ENCODE results near the gene CRYGB.
"Not testable (repeated sequence)": the region's sequence is repeated elsewhere in the genome, so short reads cannot be mapped to it uniquely, and the experiment has no call there.

CRYGB gene

DNA sequence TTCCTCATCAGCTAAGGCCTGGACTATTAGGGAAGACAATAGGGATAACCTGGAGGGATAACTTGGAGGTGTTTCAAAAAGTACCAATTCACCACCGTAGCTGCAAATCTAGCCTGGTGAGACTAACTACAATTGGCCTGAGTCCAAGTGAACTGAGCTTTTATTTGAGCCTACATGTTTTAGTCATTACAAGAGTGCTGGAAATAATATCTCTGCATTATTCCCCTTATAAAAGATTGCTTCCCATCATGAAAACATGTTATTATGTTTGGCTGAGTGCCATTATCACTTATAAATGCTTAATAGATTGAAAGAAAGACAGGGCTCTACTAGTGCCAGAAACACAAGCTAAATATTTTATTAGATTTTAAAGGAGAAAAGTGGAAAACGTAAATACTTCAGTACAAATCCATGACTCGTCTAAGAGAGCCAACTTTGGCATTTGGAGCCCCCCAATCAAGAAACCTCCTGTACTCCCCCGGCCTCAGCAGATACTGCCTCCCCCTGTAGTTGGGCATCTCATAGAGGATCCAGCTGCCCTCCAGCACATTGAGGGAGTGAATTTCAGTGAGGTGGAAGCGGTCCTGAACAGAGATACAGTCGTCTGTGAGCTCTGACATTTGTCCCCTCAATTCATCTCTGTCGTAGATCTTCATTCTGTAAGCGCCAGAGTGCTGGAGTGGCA lies 3.6 kb downstream of the CRYGB start:
- Histone ChIP-seq H3K36me3 (ENCODE audit: control insufficient read depth in 2 of 2, insufficient read depth in 1 of 2, low read length in 2 of 2) (no peaks in the 10 kb centered on the region), H3K4me3 (ENCODE audit: low read depth, low read length) (no peak overlapping the region), H3K9me3 (ENCODE audit: control insufficient read depth, insufficient read depth, low read depth, low read length) (no peaks in the 10 kb centered on the region), H3K27ac (ENCODE audit: extremely low read depth, low read depth, low read length) (peak overlapping the region; percentile 32), H3K4me1 (ENCODE audit: control insufficient read depth, insufficient read depth, low read length) (peaks cover 13% of the 10 kb centered on the region)
- ChIA-PET CTCF (interaction anchor here (0.5 to 2.3 kb wide), 3 partner anchors 33 to 123 kb away, joined by 3 to 17 read pairs (median 3); no protein-coding TSS in a partner anchor), POLR2A (interaction anchor here (0.6 kb wide), 1 partner anchor 33 kb away, joined by 4 read pairs; no protein-coding TSS in a partner anchor)
- TF ChIP-seq, protein P1, sequence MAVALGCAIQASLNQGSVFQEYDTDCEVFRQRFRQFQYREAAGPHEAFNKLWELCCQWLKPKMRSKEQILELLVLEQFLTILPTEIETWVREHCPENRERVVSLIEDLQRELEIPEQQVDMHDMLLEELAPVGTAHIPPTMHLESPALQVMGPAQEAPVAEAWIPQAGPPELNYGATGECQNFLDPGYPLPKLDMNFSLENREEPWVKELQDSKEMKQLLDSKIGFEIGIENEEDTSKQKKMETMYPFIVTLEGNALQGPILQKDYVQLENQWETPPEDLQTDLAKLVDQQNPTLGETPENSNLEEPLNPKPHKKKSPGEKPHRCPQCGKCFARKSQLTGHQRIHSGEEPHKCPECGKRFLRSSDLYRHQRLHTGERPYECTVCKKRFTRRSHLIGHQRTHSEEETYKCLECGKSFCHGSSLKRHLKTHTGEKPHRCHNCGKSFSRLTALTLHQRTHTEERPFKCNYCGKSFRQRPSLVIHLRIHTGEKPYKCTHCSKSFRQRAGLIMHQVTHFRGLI (tag by site-specific recombination; IDR thresholded peaks at IDR 0.05), result no peak
- TF ChIP-seq, protein P2, sequence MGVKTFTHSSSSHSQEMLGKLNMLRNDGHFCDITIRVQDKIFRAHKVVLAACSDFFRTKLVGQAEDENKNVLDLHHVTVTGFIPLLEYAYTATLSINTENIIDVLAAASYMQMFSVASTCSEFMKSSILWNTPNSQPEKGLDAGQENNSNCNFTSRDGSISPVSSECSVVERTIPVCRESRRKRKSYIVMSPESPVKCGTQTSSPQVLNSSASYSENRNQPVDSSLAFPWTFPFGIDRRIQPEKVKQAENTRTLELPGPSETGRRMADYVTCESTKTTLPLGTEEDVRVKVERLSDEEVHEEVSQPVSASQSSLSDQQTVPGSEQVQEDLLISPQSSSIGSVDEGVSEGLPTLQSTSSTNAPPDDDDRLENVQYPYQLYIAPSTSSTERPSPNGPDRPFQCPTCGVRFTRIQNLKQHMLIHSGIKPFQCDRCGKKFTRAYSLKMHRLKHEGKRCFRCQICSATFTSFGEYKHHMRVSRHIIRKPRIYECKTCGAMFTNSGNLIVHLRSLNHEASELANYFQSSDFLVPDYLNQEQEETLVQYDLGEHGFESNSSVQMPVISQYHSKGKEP (tag by site-specific recombination; IDR thresholded peaks at IDR 0.05), result peak; percentile 52; the same call in 1 of the 2 replicates
- TF ChIP-seq, protein P3, sequence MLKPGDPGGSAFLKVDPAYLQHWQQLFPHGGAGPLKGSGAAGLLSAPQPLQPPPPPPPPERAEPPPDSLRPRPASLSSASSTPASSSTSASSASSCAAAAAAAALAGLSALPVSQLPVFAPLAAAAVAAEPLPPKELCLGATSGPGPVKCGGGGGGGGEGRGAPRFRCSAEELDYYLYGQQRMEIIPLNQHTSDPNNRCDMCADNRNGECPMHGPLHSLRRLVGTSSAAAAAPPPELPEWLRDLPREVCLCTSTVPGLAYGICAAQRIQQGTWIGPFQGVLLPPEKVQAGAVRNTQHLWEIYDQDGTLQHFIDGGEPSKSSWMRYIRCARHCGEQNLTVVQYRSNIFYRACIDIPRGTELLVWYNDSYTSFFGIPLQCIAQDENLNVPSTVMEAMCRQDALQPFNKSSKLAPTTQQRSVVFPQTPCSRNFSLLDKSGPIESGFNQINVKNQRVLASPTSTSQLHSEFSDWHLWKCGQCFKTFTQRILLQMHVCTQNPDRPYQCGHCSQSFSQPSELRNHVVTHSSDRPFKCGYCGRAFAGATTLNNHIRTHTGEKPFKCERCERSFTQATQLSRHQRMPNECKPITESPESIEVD (tag by site-specific recombination; IDR thresholded peaks at IDR 0.05), result peak; percentile 74

DNA sequence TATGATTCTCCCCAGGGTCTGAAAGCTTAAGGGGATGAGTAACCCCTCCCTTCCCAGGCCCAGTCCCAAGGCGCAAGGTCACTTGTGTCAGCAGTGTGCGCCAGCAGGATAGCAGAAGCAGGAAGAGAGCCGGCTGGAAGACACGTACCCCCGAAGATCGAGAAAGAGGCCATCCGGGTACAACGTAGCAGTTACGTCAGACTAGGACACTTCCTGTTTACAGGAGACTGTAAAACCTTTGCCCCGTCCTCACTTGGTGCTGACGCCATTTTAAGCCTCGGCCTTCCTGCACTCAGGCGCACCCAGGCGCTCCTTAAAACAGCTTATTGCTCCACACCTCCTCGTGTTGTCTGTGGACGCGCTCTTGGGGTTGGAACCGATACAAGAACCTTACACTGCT lies 6.5 kb downstream of the CRYGB start:
- Histone ChIP-seq H3K36me3 (ENCODE audit: control insufficient read depth in 2 of 2, insufficient read depth in 1 of 2, low read length in 2 of 2) (no peaks in the 10 kb centered on the region), H3K4me1 (ENCODE audit: control insufficient read depth, insufficient read depth, low read length) (peaks cover 13% of the 10 kb centered on the region), H3K9me3 (ENCODE audit: control insufficient read depth, insufficient read depth, low read depth, low read length) (no peaks in the 10 kb centered on the region), H3K27ac (ENCODE audit: extremely low read depth, low read depth, low read length) (no peak overlapping the region), H3K4me3 (ENCODE audit: low read depth, low read length) (no peak overlapping the region)
- TF ChIP-seq, protein P4, sequence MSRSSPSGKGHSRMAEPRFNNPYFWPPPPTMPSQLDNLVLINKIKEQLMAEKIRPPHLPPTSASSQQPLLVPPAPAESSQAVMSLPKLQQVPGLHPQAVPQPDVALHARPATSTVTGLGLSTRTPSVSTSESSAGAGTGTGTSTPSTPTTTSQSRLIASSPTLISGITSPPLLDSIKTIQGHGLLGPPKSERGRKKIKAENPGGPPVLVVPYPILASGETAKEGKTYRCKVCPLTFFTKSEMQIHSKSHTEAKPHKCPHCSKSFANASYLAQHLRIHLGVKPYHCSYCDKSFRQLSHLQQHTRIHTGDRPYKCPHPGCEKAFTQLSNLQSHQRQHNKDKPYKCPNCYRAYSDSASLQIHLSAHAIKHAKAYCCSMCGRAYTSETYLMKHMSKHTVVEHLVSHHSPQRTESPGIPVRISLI (tag by site-specific recombination; IDR thresholded peaks at IDR 0.05), result no peak
- no peak for TF ChIP-seq OVOL3 (tag by site-specific recombination; IDR thresholded peaks at IDR 0.05)
- no peak for TF ChIP-seq ZNF521 (tag by site-specific recombination; IDR thresholded peaks at IDR 0.05)
- TF ChIP-seq ZFP3 (tag by site-specific recombination; IDR thresholded peaks at IDR 0.05; ENCODE audit: low read depth), result no peak
- TF ChIP-seq ZNF626 (tag by site-specific recombination; IDR thresholded peaks at IDR 0.05), result no peak
- TF ChIP-seq ZNF610 (tag by site-specific recombination; IDR thresholded peaks at IDR 0.05; ENCODE audit: borderline replicate concordance), result no peak
- no peak for TF ChIP-seq ZNF473 (tag by site-specific recombination; IDR thresholded peaks at IDR 0.05)
- TF ChIP-seq, protein P5, sequence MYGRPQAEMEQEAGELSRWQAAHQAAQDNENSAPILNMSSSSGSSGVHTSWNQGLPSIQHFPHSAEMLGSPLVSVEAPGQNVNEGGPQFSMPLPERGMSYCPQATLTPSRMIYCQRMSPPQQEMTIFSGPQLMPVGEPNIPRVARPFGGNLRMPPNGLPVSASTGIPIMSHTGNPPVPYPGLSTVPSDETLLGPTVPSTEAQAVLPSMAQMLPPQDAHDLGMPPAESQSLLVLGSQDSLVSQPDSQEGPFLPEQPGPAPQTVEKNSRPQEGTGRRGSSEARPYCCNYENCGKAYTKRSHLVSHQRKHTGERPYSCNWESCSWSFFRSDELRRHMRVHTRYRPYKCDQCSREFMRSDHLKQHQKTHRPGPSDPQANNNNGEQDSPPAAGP (tag by site-specific recombination; IDR thresholded peaks at IDR 0.05), result no peak
- TF ChIP-seq ZNF830 (tag by site-specific recombination; IDR thresholded peaks at IDR 0.05; ENCODE audit: low read depth), result no peak
- TF ChIP-seq WT1 (tag by site-specific recombination; IDR thresholded peaks at IDR 0.05), result no peak
- ChIA-PET CTCF (interaction anchor here (0.7 to 1.7 kb wide), 2 partner anchors 27 to 36 kb away, joined by 3 to 5 read pairs; no protein-coding TSS in a partner anchor), POLR2A (no interaction called here)

DNA sequence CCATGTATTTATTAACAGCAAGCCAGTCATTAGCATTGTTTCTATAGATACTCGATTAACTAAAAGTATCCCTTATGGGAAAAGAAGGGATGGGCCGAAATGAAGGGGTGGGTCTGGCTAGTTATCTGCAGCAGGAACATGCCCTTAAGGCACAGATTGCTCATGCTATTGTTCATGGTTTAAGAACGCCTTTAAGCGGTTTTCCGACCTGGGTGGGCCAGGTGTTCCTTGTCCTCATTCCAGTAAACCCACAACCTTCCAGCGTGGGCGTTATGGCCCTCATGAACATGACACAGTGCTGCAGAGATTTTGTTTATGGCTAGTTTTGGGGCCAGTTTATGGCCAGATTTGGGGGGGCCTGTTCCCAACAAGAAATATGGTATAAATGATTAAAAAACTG lies 7.6 kb downstream of the CRYGB start:
- H3K36me3 ChIP-seq (ENCODE audit: control insufficient read depth in 2 of 2, insufficient read depth in 1 of 2, low read length in 2 of 2); POLR2A ChIA-PET; H3K4me3 ChIP-seq (ENCODE audit: low read depth, low read length); H3K27ac ChIP-seq (ENCODE audit: extremely low read depth, low read depth, low read length); CTCF ChIA-PET; H3K9me3 ChIP-seq (ENCODE audit: control insufficient read depth, insufficient read depth, low read depth, low read length): not testable (repeated sequence)
- peaks cover 13% of the 10 kb centered on the region for H3K4me1 ChIP-seq (ENCODE audit: control insufficient read depth, insufficient read depth, low read length)

All from HEK293 (cell line).